Gastroesophageal sphincter (tissue), 3 donors: Measurements from ENCODE around the gene C5AR1.

Experiments used
- CTCF ChIP-seq, 4 experiments: fragments of 200-600 bp in 2 of 4; fragments of 450-650 bp in 2 of 4; sonication (generic) in 1 of 4; IDR thresholded peaks; one replicate each; pipeline ENCODE4 v1.5.1; 2017 to 2019; ENCODE audit warnings: antibody characterized with exemption in 4 of 4, mild to moderate bottlenecking in 2 of 4, moderate library complexity in 2 of 4
- EP300 ChIP-seq: sonication (generic); formaldehyde crosslinking; IDR thresholded peaks from one replicate; pipeline ENCODE4 v1.6.1; 2017; ENCODE audit warnings: antibody characterized with exemption, mild to moderate bottlenecking
- POLR2A ChIP-seq, 2 donors: fragments of 450-650 bp; IDR thresholded peaks; one replicate each; pipeline ENCODE4 v1.6.1; 2017; ENCODE audit warnings: antibody characterized with exemption in 2 of 2, mild to moderate bottlenecking in 2 of 2, moderate library complexity in 1 of 2

GRCh38 chr19:47270408-47270807, 39.3 kb upstream of the C5AR1 start:
- TF ChIP-seq CTCF (IDR thresholded peaks at IDR 0.05): no peak
- no peak for TF ChIP-seq POLR2A (IDR thresholded peaks at IDR 0.05)
- no peak for TF ChIP-seq EP300
